ENCODE measurements around the gene MAPRE3. TPM values are rescaled to one million over a fixed set of nuclear protein-coding genes. Genes with fewer than 3 reads are reported as not detected.
A peak's percentile ranks its signal among the peaks of the same experiment; 100 is the strongest.

The MAPRE3 gene
- total RNA-seq, 1 donor from 2014 or later = 16.3 TPM

GRCh38 chr2:27019931-27020855 lies 49.8 kb downstream of the MAPRE3 start:
- DNase-seq (ENCODE audit: low read depth, low spot score) = no peak
- Mint-ChIP-seq H3K36me3 (ENCODE audit: low read depth) (peaks cover under 1% of the 10 kb centered on the region), H3K4me3 (no peak overlapping the region), H3K9me3 (no peaks in the 10 kb centered on the region), H3K27ac (ENCODE audit: unreplicated experiment) (peak overlapping the region; percentile 15), H3K4me1 (peaks cover 31% of the 10 kb centered on the region), H3K27me3 (ENCODE audit: low read depth) (no peaks in the 10 kb centered on the region)
- TF ChIP-seq CTCF (conservative IDR thresholded peaks at IDR 0.05) = no peak

DNA sequence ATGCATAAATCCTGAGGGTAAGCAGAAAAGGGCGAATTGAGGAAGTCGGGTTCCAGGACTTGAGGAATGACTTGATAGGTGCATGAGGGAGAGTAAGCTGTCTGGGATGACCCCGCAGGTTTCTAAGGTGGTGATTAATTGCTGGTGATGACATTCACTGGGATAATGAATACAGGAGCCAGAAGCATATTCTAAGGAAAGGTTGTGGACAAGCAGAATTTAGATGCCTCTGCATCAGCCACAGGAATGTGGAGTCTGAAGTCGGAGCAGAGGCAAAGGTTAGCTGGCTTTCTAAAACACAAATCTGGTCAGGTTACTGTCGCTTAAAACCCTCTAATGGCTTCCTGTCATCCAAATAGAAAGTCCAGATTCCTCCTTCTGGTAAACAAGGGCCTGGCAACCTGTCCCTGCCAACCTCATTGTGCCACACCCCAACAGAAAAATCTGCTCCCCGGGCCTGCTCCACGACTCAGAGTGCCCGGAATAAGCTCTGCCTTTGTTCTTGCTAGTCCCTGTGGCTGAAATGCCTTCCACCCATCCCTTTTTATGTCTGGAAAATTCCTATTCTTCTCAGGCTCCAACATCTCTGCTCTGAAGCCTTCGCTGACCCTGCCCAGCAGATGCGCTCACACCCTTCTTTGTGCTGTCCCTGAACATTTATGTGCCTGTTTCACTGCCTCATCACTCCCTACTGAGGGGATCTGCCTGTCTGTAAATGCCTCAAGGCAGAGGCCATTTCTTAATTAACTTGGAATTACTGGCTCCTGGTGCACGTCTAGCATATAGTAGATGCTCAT lies 51.0 kb downstream of the MAPRE3 start:
- H3K27ac Mint-ChIP-seq (ENCODE audit: unreplicated experiment) = peak overlapping the region; percentile 83
- H3K4me1 Mint-ChIP-seq = peaks cover 25% of the 10 kb centered on the region

GRCh38 chr2:27023740-27024139 lies 53.3 kb downstream of the MAPRE3 start:
- no peaks in the 10 kb centered on the region for H3K27me3 Mint-ChIP-seq (ENCODE audit: low read depth)
- DNase-seq (ENCODE audit: low read depth, low spot score) = no peak
- H3K9me3 Mint-ChIP-seq = no peaks in the 10 kb centered on the region
- H3K27ac Mint-ChIP-seq (ENCODE audit: unreplicated experiment) = no peak overlapping the region
- H3K36me3 Mint-ChIP-seq (ENCODE audit: low read depth) = peaks cover 5% of the 10 kb centered on the region
- peaks cover 25% of the 10 kb centered on the region for H3K4me1 Mint-ChIP-seq
- no peak for TF ChIP-seq CTCF (conservative IDR thresholded peaks at IDR 0.05)
- H3K4me3 Mint-ChIP-seq = no peak overlapping the region

More for the DNA sequence above, 51.0 kb downstream of the MAPRE3 start:
- DNase-seq (ENCODE audit: low read depth, low spot score) = no peak
- Mint-ChIP-seq H3K36me3 (ENCODE audit: low read depth) (no peaks in the 10 kb centered on the region), H3K9me3 (no peaks in the 10 kb centered on the region), H3K27me3 (ENCODE audit: low read depth) (no peaks in the 10 kb centered on the region), H3K4me3 (no peak overlapping the region)
- no peak for TF ChIP-seq CTCF (conservative IDR thresholded peaks at IDR 0.05)

- Mint-ChIP-seq H3K4me1 (peaks cover 25% of the 10 kb centered on the region), H3K4me3 (no peak overlapping the region), H3K27me3 (ENCODE audit: low read depth) (no peaks in the 10 kb centered on the region), H3K36me3 (ENCODE audit: low read depth) (peaks cover 5% of the 10 kb centered on the region), H3K9me3 (no peaks in the 10 kb centered on the region), H3K27ac (ENCODE audit: unreplicated experiment) (no peak overlapping the region)
- TF ChIP-seq CTCF (conservative IDR thresholded peaks at IDR 0.05) = peak; percentile 18
- no peak for DNase-seq (ENCODE audit: low read depth, low spot score)
Measured at GRCh38 chr2:27024188-27024587, 53.8 kb downstream of the MAPRE3 start.

DNA sequence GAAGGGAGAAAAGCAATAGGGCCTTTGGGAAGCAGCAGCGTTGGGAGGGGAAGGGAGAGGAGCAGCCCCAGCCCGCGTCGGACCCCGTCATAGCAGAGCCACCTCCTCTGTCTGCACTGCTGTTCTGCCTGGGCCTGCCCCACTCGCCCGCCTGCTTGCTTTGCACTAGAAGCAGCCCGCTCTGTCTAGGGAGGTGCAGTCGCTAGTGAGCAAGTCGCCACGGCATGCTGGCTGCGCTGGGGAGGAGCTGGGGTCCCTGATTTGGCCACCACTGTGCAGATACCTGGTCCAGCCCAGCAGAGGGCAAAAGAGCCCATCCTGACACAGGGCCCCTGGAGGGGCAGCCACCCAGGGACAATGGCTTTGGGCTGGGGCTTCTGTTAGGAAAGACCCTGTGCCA lies 54.4 kb downstream of the MAPRE3 start:
- no peak for DNase-seq (ENCODE audit: low read depth, low spot score)

More for the DNA sequence above, 54.4 kb downstream of the MAPRE3 start:
- Mint-ChIP-seq H3K27me3 (ENCODE audit: low read depth) (no peaks in the 10 kb centered on the region), H3K4me3 (peak overlapping the region; percentile 57), H3K36me3 (ENCODE audit: low read depth) (peaks cover 5% of the 10 kb centered on the region), H3K27ac (ENCODE audit: unreplicated experiment) (peak overlapping the region; percentile 69), H3K4me1 (peaks cover 24% of the 10 kb centered on the region), H3K9me3 (no peaks in the 10 kb centered on the region)
- TF ChIP-seq CTCF (conservative IDR thresholded peaks at IDR 0.05) = no peak
